GM18870 (cell line): ENCODE results near the gene UNC13B.

Experiments used
- ATAC-seq: cut with Tn5 transposase; IDR thresholded peaks from one replicate; pipeline ENCODE4 v1.9.1; 2021; ENCODE audit warnings: moderate library complexity; ENCODE audit not compliant: unreplicated experiment

Gene UNC13B

DNA sequence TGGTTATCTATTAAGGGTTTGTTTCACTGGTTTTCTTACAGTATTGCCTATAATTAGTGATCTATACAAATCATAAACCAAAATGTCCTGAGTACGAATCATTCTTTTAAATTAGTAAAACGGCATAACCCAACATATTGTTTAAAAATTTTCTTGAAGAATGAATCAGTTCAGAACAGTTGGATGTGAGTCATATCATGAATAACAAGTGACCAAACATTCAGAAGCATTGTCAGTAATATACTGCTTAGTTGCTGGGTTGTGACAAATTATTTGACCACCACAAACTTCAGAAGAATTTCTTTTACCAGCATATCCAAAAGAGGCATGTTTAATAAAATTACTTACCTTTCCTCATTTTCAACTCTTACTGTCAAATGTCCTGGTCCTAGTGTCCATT is 111.2 kb downstream of the UNC13B start:
- no peak for ATAC-seq

GRCh38 chr9:35273591-35273990 is 111.8 kb downstream of the UNC13B start:
- ATAC-seq = no peak

DNA sequence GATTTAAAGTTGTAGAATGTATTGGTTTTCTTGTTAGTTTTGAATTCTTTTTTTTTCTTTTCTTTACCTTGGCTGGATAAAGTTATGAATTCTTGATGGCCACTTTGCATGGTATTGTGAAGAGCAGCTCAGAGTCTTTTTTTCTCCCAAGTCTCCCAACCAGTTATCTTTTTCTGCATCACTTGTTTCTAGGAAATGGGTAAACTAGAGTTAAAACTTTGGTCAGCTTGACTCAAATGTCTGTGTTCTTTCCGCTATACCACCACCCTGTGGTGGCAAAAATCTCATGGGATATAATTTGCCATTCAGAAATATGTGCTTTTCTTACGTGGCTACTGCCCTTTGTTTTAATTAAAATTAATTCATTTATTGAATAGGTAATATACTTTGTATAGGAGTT is 113.2 kb downstream of the UNC13B start:
- no peak for ATAC-seq

DNA sequence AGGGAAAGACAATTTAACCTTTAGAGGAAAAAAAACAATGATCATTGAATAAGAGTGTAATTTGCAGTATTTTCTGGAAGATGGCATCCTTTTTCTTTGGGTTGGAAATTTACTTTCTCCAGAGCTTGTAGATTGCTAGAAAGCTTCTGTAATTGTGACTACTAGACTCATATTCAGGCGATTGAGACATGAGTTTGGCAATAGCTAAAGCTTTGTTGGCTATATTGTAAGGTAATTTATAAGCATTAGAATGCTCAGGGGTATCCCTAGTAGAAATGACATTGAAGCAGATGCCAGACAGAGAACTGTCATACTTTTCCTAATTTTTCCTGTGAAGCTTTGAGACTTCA is 115.3 kb downstream of the UNC13B start:
- ATAC-seq = no peak

DNA sequence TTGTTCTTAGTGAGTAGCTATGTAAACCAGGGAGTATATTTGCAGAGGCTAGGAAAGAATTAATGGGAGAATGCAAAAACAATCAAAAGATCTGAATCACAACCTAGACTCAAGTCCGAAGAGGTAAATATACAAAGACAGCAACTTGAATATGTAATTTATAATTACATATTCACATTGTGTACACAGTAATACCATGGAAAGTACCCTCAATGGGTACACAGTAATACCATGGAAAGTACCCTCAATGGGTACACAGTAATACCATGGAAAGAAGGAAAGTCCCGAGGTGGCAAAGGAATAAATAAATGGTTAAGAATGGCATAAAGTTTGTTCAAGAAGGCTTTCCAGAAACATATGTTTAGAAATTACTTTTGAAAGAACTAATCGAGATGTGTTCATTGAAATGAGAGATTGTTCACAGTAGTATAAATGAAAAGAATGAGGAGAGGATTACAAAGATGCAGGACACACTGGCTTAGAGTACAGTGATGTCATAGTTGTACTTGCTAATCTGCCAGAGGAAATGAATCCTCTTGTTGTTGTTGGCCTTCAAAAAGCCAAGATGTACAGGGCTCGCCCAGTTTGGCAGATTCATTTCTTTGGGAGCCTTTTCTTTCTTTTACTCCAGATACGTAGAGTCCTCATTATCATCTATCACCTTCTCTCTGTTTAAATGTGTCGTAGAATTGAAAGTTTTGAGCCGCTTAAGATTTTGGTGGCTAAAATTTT is 116.0 kb downstream of the UNC13B start:
- no peak for ATAC-seq

- no peak for ATAC-seq
These were observed 118.1 kb downstream of the UNC13B start for GRCh38 chr9:35279946-35280345.

DNA sequence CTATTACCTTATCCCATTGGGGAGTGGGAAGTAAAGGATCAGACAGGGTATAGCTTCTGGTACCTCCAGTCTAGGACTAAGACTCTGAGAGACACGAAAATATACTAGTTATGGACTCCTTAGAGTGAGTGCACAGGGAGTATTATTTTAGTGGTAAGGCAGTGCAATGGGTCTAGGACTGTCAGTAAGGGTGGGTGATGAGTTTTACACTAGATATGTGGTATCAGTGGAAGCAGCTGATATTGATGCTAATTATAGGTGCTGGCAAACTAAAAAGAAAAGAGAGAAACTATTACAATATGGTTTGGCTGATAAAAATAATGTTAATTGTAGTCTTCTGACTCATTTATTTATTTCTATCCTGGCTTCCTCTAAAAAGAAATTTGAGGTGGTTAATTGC is 118.6 kb downstream of the UNC13B start:
- ATAC-seq = no peak

DNA sequence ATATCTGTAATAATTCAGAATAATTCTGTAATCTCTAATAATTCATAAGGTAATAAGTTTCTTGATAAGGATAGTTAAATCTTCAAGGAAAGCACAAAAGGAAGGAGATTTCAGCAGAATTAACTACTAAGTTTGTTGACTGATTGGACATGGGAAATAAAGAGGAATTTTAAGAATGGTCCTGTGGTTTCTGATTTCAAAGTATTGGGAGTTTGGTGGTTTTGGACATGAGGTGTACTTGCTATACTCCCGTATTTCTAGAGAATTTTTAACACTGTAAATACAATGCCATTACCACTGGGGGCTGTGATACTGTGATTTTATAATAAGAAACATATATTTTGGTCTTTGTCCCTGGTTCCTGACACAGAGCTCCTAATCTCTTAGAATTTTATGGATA is 123.9 kb downstream of the UNC13B start:
- no peak for ATAC-seq

- no peak for ATAC-seq
These were observed 124.6 kb downstream of the UNC13B start for GRCh38 chr9:35286381-35286780.

- ATAC-seq = no peak
These were observed 126.3 kb downstream of the UNC13B start for GRCh38 chr9:35287987-35288632.

GRCh38 chr9:35288778-35289177 is 127.0 kb downstream of the UNC13B start:
- no peak for ATAC-seq

DNA sequence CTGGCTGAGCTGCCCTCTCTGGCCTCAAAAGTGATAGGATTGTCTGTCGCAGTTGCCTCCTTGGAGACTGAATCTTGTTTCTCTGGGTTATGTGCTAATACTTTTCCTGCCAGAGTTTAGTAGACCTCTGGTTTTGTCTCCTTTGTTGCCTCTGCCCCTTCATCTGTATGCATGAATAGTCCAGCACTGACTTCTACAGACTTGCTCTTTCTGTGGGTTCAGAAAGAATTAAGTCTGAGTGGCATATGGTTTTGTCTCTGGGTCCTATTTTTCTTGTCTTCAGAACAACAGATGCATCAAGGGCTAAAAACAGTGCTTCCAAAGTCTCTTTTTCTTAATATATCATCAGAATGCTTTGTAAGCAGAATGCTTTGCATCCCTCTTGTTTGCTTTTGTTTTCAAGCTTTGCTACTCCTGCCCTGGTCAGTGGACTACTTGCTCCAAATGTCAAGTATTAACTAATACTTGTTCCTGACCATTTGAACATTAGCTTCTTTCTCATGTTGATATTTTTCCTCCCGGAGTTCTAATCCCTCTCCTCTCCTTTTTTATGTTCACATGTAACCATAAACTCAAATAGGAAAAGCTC is 131.7 kb downstream of the UNC13B start:
- no peak for ATAC-seq

- no peak for ATAC-seq
These were observed 132.3 kb downstream of the UNC13B start for GRCh38 chr9:35294066-35294465.

DNA sequence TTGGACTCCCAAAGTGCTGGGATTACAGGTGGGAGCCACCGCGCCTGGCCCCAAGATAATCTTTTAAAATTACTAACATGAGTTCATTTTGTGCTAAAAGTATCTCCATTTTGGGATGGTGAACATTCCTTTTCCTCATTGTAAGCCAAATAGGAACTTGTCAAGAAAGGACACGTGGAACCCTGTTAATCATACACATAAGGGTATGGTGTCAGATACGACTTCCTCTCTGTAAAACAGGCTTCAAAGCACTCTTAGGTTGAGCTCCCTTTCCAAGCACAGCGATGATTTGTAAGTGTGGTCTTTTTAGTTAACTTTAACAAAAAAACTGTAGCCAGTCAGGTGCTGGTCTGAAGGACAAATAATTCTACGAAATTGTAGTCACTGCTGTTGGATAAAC is 132.7 kb downstream of the UNC13B start:
- ATAC-seq = no peak

- no peak for ATAC-seq
These were observed 133.7 kb downstream of the UNC13B start for GRCh38 chr9:35295369-35296036.

- no peak for ATAC-seq
These were observed 141.8 kb downstream of the UNC13B start for GRCh38 chr9:35303567-35303966.

- ATAC-seq = no peak
These were observed 144.5 kb downstream of the UNC13B start for GRCh38 chr9:35306283-35306682.

GRCh38 chr9:35308316-35308715 is 146.5 kb downstream of the UNC13B start:
- no peak for ATAC-seq

- no peak for ATAC-seq
These were observed 150.3 kb downstream of the UNC13B start for GRCh38 chr9:35311891-35312639.

GRCh38 chr9:35313460-35313859 is 151.7 kb downstream of the UNC13B start:
- no peak for ATAC-seq

DNA sequence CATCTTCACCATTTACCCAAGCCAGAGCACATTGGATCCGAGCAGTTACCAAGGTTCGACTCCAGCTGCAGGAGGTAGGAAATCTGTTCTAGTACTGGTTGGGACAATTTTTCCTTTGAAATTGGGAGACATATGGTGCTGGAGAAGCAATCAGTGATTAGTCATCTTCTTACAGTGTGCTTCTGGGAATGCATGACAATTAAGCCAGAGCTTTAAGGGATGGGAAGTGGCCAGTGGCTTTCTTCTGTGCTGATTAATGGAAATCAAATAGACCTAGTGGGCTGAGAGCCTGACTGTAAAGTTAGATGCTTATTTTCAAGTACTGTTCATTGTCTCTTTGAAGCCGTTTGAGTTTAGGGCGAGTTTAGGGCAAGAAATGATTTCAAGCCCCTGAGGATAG is 152.1 kb downstream of the UNC13B start:
- ATAC-seq = no peak
